Measurements from ENCODE around the gene ANLN. TPM values are rescaled to one million over a fixed set of nuclear protein-coding genes. Genes with fewer than 3 reads are reported as not detected.

The ANLN gene
- total RNA-seq, 4 donors from 2014 or later = 0.26 to 43.8 (median 2.9) TPM

DNA sequence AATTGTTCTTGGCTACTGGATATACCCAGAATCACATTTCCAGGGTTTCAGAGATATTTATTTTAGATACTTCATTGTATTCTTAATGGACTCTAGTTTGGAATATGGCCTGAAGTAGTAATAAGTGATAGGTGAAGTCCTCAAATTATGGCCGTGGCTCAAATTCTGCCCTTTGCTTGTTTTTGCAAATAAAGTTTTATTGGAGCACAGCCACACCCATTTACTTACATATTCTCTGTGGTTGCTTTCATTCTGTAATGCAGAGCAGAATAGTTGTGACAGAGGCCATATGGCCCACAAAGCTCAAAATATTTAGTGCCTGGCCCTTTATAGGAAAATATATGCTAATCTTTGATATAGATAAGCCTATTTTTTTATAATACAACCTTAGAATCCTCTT, 19.5 kb downstream of the ANLN start:
- no peaks in the 10 kb centered on the region for H3K4me1 ChIP-seq
- no peak overlapping the region for H3K4me3 ChIP-seq
- TF ChIP-seq, protein P1, sequence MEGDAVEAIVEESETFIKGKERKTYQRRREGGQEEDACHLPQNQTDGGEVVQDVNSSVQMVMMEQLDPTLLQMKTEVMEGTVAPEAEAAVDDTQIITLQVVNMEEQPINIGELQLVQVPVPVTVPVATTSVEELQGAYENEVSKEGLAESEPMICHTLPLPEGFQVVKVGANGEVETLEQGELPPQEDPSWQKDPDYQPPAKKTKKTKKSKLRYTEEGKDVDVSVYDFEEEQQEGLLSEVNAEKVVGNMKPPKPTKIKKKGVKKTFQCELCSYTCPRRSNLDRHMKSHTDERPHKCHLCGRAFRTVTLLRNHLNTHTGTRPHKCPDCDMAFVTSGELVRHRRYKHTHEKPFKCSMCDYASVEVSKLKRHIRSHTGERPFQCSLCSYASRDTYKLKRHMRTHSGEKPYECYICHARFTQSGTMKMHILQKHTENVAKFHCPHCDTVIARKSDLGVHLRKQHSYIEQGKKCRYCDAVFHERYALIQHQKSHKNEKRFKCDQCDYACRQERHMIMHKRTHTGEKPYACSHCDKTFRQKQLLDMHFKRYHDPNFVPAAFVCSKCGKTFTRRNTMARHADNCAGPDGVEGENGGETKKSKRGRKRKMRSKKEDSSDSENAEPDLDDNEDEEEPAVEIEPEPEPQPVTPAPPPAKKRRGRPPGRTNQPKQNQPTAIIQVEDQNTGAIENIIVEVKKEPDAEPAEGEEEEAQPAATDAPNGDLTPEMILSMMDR (IDR thresholded peaks at IDR 0.05) = no peak
- TF ChIP-seq POLR2A (IDR thresholded peaks at IDR 0.05) = no peak
- intact Hi-C loops (cut with DNase I; ENCODE audit: low total_unique reads) = no loop called here
- H3K9me3 ChIP-seq = no peaks in the 10 kb centered on the region
- no peaks in the 10 kb centered on the region for H3K36me3 ChIP-seq
- H3K27ac ChIP-seq = no peak overlapping the region
- no peaks in the 10 kb centered on the region for H3K27me3 ChIP-seq
- DNase-seq = no peak

GRCh38 chr7:36415144-36415543, 25.5 kb downstream of the ANLN start:
- Histone ChIP-seq H3K27me3 (no peaks in the 10 kb centered on the region), H3K27ac (no peak overlapping the region), H3K4me1 (no peaks in the 10 kb centered on the region), H3K36me3 (no peaks in the 10 kb centered on the region), H3K9me3 (no peaks in the 10 kb centered on the region), H3K4me3 (no peak overlapping the region)
- DNase-seq = no peak
- no peak for TF ChIP-seq POLR2A (IDR thresholded peaks at IDR 0.05)
- TF ChIP-seq, protein P1 (IDR thresholded peaks at IDR 0.05) = no peak
- intact Hi-C loops (cut with DNase I; ENCODE audit: low total_unique reads) = no loop called here

DNA sequence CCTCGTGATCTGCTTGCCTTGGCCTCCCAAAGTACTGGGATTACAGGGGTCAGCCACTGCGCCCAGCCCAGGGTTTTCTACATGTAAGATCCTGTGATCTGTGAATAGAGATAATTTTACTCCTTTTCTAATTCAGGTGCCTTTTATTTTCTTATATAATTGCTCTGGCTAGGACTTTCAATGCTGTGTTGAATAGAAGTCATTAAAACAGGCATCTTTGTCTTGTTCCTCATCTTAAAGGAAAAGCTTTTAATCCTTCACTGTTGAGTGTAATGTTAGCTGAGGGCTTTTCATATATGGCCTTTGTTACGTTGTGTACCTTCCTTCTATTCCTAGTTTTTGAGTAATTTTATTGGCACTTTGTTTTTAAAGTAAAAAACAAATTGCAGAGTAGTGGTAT, 26.6 kb downstream of the ANLN start:
- Histone ChIP-seq H3K9me3 (no peaks in the 10 kb centered on the region), H3K4me1 (no peaks in the 10 kb centered on the region), H3K36me3 (no peaks in the 10 kb centered on the region), H3K27me3 (no peaks in the 10 kb centered on the region), H3K27ac (no peak overlapping the region), H3K4me3 (no peak overlapping the region)
- TF ChIP-seq, protein P1 (IDR thresholded peaks at IDR 0.05) = no peak
- no peak for TF ChIP-seq POLR2A (IDR thresholded peaks at IDR 0.05)
- intact Hi-C loops (cut with DNase I; ENCODE audit: low total_unique reads) = no loop called here
- DNase-seq = no peak

GRCh38 chr7:36420307-36420706, 30.6 kb downstream of the ANLN start:
- intact Hi-C loops (cut with DNase I; ENCODE audit: low total_unique reads) = no loop called here

GRCh38 chr7:36422072-36422471, 32.4 kb downstream of the ANLN start:
- H3K9me3 ChIP-seq = no peaks in the 10 kb centered on the region
- H3K4me3 ChIP-seq = no peak overlapping the region
- TF ChIP-seq, protein P1 (IDR thresholded peaks at IDR 0.05) = no peak
- TF ChIP-seq POLR2A (IDR thresholded peaks at IDR 0.05) = no peak
- DNase-seq = no peak
- no peak overlapping the region for H3K27ac ChIP-seq
- no peaks in the 10 kb centered on the region for H3K4me1 ChIP-seq
- intact Hi-C loops (cut with DNase I; ENCODE audit: low total_unique reads) = no loop called here
- no peaks in the 10 kb centered on the region for H3K36me3 ChIP-seq
- H3K27me3 ChIP-seq = no peaks in the 10 kb centered on the region

More at GRCh38 chr7:36420307-36420706, 30.6 kb downstream of the ANLN start:
- Histone ChIP-seq H3K27me3 (no peaks in the 10 kb centered on the region), H3K4me1 (no peaks in the 10 kb centered on the region), H3K4me3 (no peak overlapping the region), H3K27ac (no peak overlapping the region), H3K9me3 (no peaks in the 10 kb centered on the region), H3K36me3 (no peaks in the 10 kb centered on the region)
- no peak for DNase-seq
- TF ChIP-seq POLR2A (IDR thresholded peaks at IDR 0.05) = no peak
- TF ChIP-seq, protein P1 (IDR thresholded peaks at IDR 0.05) = no peak
